ENCODE measurements around the gene NFIC. TPM values are rescaled to one million over a fixed set of nuclear protein-coding genes. Genes with fewer than 3 reads are reported as not detected.
A peak's percentile ranks its signal among the peaks of the same experiment; 100 is the strongest.

The NFIC gene
- total RNA-seq, 1 donor: 79.5 TPM

GRCh38 chr19:3496392-3497273 is 130.2 kb downstream of the NFIC start:
- no peak for DNase-seq (ENCODE audit: low read depth)
- no peak for TF ChIP-seq CTCF (IDR thresholded peaks at IDR 0.05; ENCODE audit: insufficient read depth, low read length)
- H3K4me3 ChIP-seq (ENCODE audit: low read depth, low read length): no peak overlapping the region

GRCh38 chr19:3497757-3498520 is 131.6 kb downstream of the NFIC start:
- TF ChIP-seq CTCF (IDR thresholded peaks at IDR 0.05; ENCODE audit: insufficient read depth, low read length): no peak
- no peak overlapping the region for H3K4me3 ChIP-seq (ENCODE audit: low read depth, low read length)
- DNase-seq (ENCODE audit: low read depth): no peak

- DNase-seq (ENCODE audit: low read depth): no peak
- H3K4me3 ChIP-seq (ENCODE audit: low read depth, low read length): peak overlapping the region; percentile 98
- TF ChIP-seq CTCF (IDR thresholded peaks at IDR 0.05; ENCODE audit: insufficient read depth, low read length): no peak
Measured at GRCh38 chr19:3499738-3500428, 133.5 kb downstream of the NFIC start.

- H3K4me3 ChIP-seq (ENCODE audit: low read depth, low read length): peak within 1 kb of the TSS; percentile 98
- no peak for TF ChIP-seq CTCF (IDR thresholded peaks at IDR 0.05; ENCODE audit: insufficient read depth, low read length)
- DNase-seq (ENCODE audit: low read depth): peak; percentile 98
Measured at GRCh38 chr19:3500429-3501101, 134.2 kb downstream of the NFIC start, which contains the start of gene DOHH. DOHH (minus strand) TSS chr19:3500674; CDS start chr19:3496814, 3,860 bp downstream.

- no peak for DNase-seq (ENCODE audit: low read depth)
- H3K4me3 ChIP-seq (ENCODE audit: low read depth, low read length): no peak overlapping the region
- no peak for TF ChIP-seq CTCF (IDR thresholded peaks at IDR 0.05; ENCODE audit: insufficient read depth, low read length)
Measured at GRCh38 chr19:3501780-3502179, 135.4 kb downstream of the NFIC start.

GRCh38 chr19:3503036-3503572 is 136.7 kb downstream of the NFIC start:
- H3K4me3 ChIP-seq (ENCODE audit: low read depth, low read length): no peak overlapping the region
- no peak for TF ChIP-seq CTCF (IDR thresholded peaks at IDR 0.05; ENCODE audit: insufficient read depth, low read length)
- no peak for DNase-seq (ENCODE audit: low read depth)
